ENCODE measurements around the gene ARMC2. TPM values are rescaled to one million over a fixed set of nuclear protein-coding genes. Genes with fewer than 3 reads are reported as not detected.

The ARMC2 gene
- total and polyA plus RNA-seq, 2 of the 4 experiments (the other 2 are of a cell fraction): 0.72 to 3.9 TPM

GRCh38 chr6:108904741-108905140, 56.5 kb downstream of the ARMC2 start:
- H2BK20ac ChIP-seq (ENCODE audit: low read depth, low read length): no peak overlapping the region
- no peak overlapping the region for H3K27ac ChIP-seq (ENCODE audit: insufficient read depth, low read length)
- no peak overlapping the region for H3K14ac ChIP-seq (replicated peaks; ENCODE audit: low read depth, low read length)
- H3K27me3 ChIP-seq (ENCODE audit: control insufficient read depth, insufficient read depth, low read length): no peaks in the 10 kb centered on the region
- no peak overlapping the region for H2BK5ac ChIP-seq (ENCODE audit: low read depth, low read length, poor library complexity, severe bottlenecking)
- H2AK5ac ChIP-seq (ENCODE audit: low read depth, low read length): no peak overlapping the region
- H2AK9ac ChIP-seq (replicated peaks; ENCODE audit: low read depth, low read length, poor library complexity): no peak overlapping the region
- no peaks in the 10 kb centered on the region for H3K79me1 ChIP-seq (ENCODE audit: low read depth in 1 of 2, low read length in 2 of 2)
- ChIA-PET POLR2A (ENCODE audit: unreplicated experiment) (no interaction called here), CTCF (interaction anchor here (0.7 to 1.8 kb wide), 2 partner anchors 10 to 22 kb away, joined by 3 to 10 read pairs; no protein-coding TSS in a partner anchor)
- no peak overlapping the region for H3K9ac ChIP-seq (ENCODE audit: low read depth, low read length)
- no peak overlapping the region for H3K4me3 ChIP-seq (ENCODE audit: insufficient read depth, low read depth, low read length)
- no peak for ATAC-seq (ENCODE audit: low read depth)
- dilution Hi-C loops (cut with HindIII; ENCODE audit: low sequenced_read_pairs, unreplicated experiment) (no loop called here), intact Hi-C loops (cut with micrococcal nuclease) (loop anchor here (5.0 kb wide), 1 partner anchor 83 kb away; no protein-coding TSS in a partner anchor), in situ Hi-C loops (cut with MboI; ENCODE audit: low sequenced_read_pairs) (loop anchor here (10.0 kb wide), 1 partner anchor 160 kb away; no protein-coding TSS in a partner anchor)
- H2AFZ ChIP-seq (replicated peaks; ENCODE audit: low read length, poor library complexity): no peak overlapping the region
- H4K20me1 ChIP-seq (ENCODE audit: insufficient read depth, low read length): no peaks in the 10 kb centered on the region
- no CpG with 5 or more reads among the region's 3 CpGs for WGBS, 2 experiments (ENCODE audit: extremely low coverage in 2 of 2, insufficient read length in 1 of 2)
- no peak overlapping the region for H3K18ac ChIP-seq (ENCODE audit: low read depth, low read length)
- no peaks in the 10 kb centered on the region for H3K36me3 ChIP-seq (ENCODE audit: control insufficient read depth, insufficient read depth, low read length)
- H4K8ac ChIP-seq (ENCODE audit: low read depth in 2 of 2, low read length in 2 of 2): no peak overlapping the region
- H3K4ac ChIP-seq (ENCODE audit: low read depth, low read length): no peak overlapping the region
- no peak for TF ChIP-seq CEBPB (IDR thresholded peaks at IDR 0.05; ENCODE audit: low read depth, low read length)
- no peak for TF ChIP-seq SMC3 (IDR thresholded peaks at IDR 0.05; ENCODE audit: low read depth, low read length)
- no peak for TF ChIP-seq RCOR1 (IDR thresholded peaks at IDR 0.05; ENCODE audit: insufficient replicate concordance, low read length)
- TF ChIP-seq NFE2L2 (IDR thresholded peaks at IDR 0.05; ENCODE audit: low read depth, low read length): no peak
- no peak for TF ChIP-seq MAFK (IDR thresholded peaks at IDR 0.05; ENCODE audit: low read depth, low read length)
- no peak for TF ChIP-seq BHLHE40 (IDR thresholded peaks at IDR 0.05; ENCODE audit: low read depth, low read length)
- TF ChIP-seq USF2 (IDR thresholded peaks at IDR 0.05; ENCODE audit: low read depth, low read length): no peak
- TF ChIP-seq ELK1 (IDR thresholded peaks at IDR 0.05; ENCODE audit: borderline replicate concordance, low read depth, low read length): no peak
- TF ChIP-seq POLR2A (IDR thresholded peaks at IDR 0.05; ENCODE audit: low read depth, low read length): no peak
- TF ChIP-seq RFX5 (IDR thresholded peaks at IDR 0.05; ENCODE audit: low read depth, low read length): no peak
- TF ChIP-seq FOS (IDR thresholded peaks at IDR 0.05; ENCODE audit: low read depth, low read length): no peak
- no peak for TF ChIP-seq RAD21 (IDR thresholded peaks at IDR 0.05; ENCODE audit: low read length)
- TF ChIP-seq CTCF (conservative IDR thresholded peaks at IDR 0.05; ENCODE audit: low read depth, low read length): no peak
- TF ChIP-seq MXI1 (IDR thresholded peaks at IDR 0.05; ENCODE audit: borderline replicate concordance, low read depth, low read length): no peak
- TF ChIP-seq MAZ (IDR thresholded peaks at IDR 0.05; ENCODE audit: borderline replicate concordance, low read depth, low read length): no peak
- TF ChIP-seq CHD1 (IDR thresholded peaks at IDR 0.05; ENCODE audit: low read depth, low read length): no peak
- H3K23ac ChIP-seq (ENCODE audit: low read depth, low read length): no peak overlapping the region
- no peak overlapping the region for H4K91ac ChIP-seq (ENCODE audit: insufficient read depth, low read depth, low read length)
- no peak overlapping the region for H4K5ac ChIP-seq (ENCODE audit: low read depth, low read length)
- DNase-seq: no peak
- H3K9me3 ChIP-seq (ENCODE audit: control insufficient read depth, insufficient read depth, low read length): no peaks in the 10 kb centered on the region
- H3K56ac ChIP-seq (ENCODE audit: extremely low read depth, insufficient read depth, low read length): no peak overlapping the region
- H3K9me1 ChIP-seq (ENCODE audit: insufficient read depth, low read length): no peaks in the 10 kb centered on the region; the same call in 1 of the 2 replicates
- no peak overlapping the region for H2BK15ac ChIP-seq (ENCODE audit: low read depth, low read length)
- no TSS peak for BruUV-seq (replicated peaks)
- H2BK120ac ChIP-seq (ENCODE audit: low read depth, low read length): no peak overlapping the region
- no peak overlapping the region for H3K4me2 ChIP-seq (ENCODE audit: low read depth, low read length)
- peaks cover 2% of the 10 kb centered on the region; the same call in 1 of the 2 replicates for H3K4me1 ChIP-seq (ENCODE audit: control insufficient read depth, insufficient read depth, low read length)
